Activated CD4-positive, alpha-beta T cell treated with anti-CD3 and anti-CD28 coated beads for 36 hours (primary cell): ENCODE measurements around the gene CCK. TPM values are rescaled to one million over a fixed set of nuclear protein-coding genes. Genes with fewer than 3 reads are reported as not detected.
"Not testable (repeated sequence)": the region's sequence is repeated elsewhere in the genome, so short reads cannot be mapped to it uniquely, and the experiment has no call there.

Source experiments
- ATAC-seq: fragments of 200-7000 bp; cut with Tn5 transposase; one replicate; pipeline ENCODE4 v1.10.0; 2021; ENCODE audit warnings: mild to moderate bottlenecking, moderate library complexity
- CTCF ChIA-PET: fragments of 350-600 bp; sonication (Branson Sonifier 250); formaldehyde crosslinking; loops from one replicate; lab custom pipeline; 2021; ENCODE audit warnings: antibody characterized with exemption; lab: Charles Lee
- POLR2A ChIA-PET: fragments of 350-600 bp; sonication (Branson Sonifier 250); formaldehyde crosslinking; loops from one replicate; lab custom pipeline; 2021; ENCODE audit warnings: antibody characterized with exemption, inconsistent platforms; lab: Charles Lee
- DNase-seq: peaks from one replicate; pipeline ENCODE4 v3.0.0-alpha.2; 2020
- H3K27ac Mint-ChIP-seq: one replicate; pipeline ENCODE4 v1.8.0; 2021; ENCODE audit warnings: mixed read lengths
- H3K27me3 Mint-ChIP-seq: one replicate; pipeline ENCODE4 v1.8.0; 2021; ENCODE audit warnings: mixed read lengths
- H3K36me3 Mint-ChIP-seq: one replicate; pipeline ENCODE4 v1.8.0; 2021; ENCODE audit warnings: low read depth, mixed read lengths
- H3K4me1 Mint-ChIP-seq: one replicate; pipeline ENCODE4 v1.8.0; 2021; ENCODE audit warnings: mixed read lengths
- H3K4me3 Mint-ChIP-seq: one replicate; pipeline ENCODE4 v1.8.0; 2021; ENCODE audit warnings: mild to moderate bottlenecking, moderate library complexity, mixed read lengths
- H3K9me3 Mint-ChIP-seq: one replicate; pipeline ENCODE4 v1.8.0; 2021; ENCODE audit warnings: low read depth, mixed read lengths
- intact Hi-C, 2 experiments: fragments of 100-400 bp; cut with DNase I in 1 of 2; cut with micrococcal nuclease in 1 of 2; formaldehyde crosslinking; loops; one replicate each; pipeline versions ENCODE4 v1.14.2 to v1.15.1; 2022 to 2024; cut with DNase I, micrococcal nuclease
- total RNA-seq, 2 experiments: library from RNA; stranded (reverse); gene quantifications; one replicate each; pipeline ENCODE4 v1.2.3, GENCODE V29; 2021

CCK gene
- total RNA-seq, 2 experiments from 2014 or later, result not detected

- H3K4me3 Mint-ChIP-seq, result no peak overlapping the region
- DNase-seq, result no peak
- H3K9me3 Mint-ChIP-seq, result no peaks in the 10 kb centered on the region
- CTCF ChIA-PET, result no interaction called here
- no peaks in the 10 kb centered on the region for H3K36me3 Mint-ChIP-seq
- no peak for ATAC-seq
- H3K27me3 Mint-ChIP-seq, result peaks cover 6% of the 10 kb centered on the region
- H3K4me1 Mint-ChIP-seq, result peaks cover 7% of the 10 kb centered on the region
- H3K27ac Mint-ChIP-seq, result no peak overlapping the region
- intact Hi-C loops, result no loop called here
- POLR2A ChIA-PET, result no interaction called here
Measured at GRCh38 chr3:42289026-42289425, 23.0 kb upstream of the CCK start.

DNA sequence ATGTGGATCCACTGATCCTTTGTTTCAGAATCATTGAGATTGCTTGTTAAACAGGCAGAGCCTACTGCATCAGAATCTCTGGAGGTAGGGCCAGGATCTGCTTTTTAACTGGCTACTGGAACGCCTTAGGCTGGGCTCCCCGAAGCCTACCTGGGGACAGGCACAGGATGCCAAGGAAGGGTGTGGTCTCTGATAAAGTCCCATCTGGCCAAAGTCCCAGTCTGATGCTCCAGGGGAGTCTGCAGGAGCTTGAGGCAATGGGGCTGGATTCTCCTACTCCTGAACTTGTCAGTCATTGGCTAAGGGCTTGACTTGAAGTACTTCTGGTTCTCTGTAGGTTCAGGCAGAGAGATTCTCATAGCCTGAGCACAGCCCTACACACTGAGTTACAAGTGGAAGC, 22.4 kb upstream of the CCK start:
- no peak overlapping the region for H3K4me3 Mint-ChIP-seq
- peaks cover 7% of the 10 kb centered on the region for H3K4me1 Mint-ChIP-seq
- peaks cover 6% of the 10 kb centered on the region for H3K27me3 Mint-ChIP-seq
- POLR2A ChIA-PET, result no interaction called here
- no peak for ATAC-seq
- no peaks in the 10 kb centered on the region for H3K9me3 Mint-ChIP-seq
- no peaks in the 10 kb centered on the region for H3K36me3 Mint-ChIP-seq
- DNase-seq, result no peak
- H3K27ac Mint-ChIP-seq, result no peak overlapping the region
- intact Hi-C loops, result no loop called here
- CTCF ChIA-PET, result no interaction called here

GRCh38 chr3:42287423-42287822, 21.4 kb upstream of the CCK start:
- H3K9me3 Mint-ChIP-seq, CTCF ChIA-PET, H3K4me1 Mint-ChIP-seq, H3K27me3 Mint-ChIP-seq, DNase-seq, ATAC-seq, intact Hi-C loops, H3K27ac Mint-ChIP-seq, POLR2A ChIA-PET, H3K36me3 Mint-ChIP-seq, H3K4me3 Mint-ChIP-seq: not testable (repeated sequence)

DNA sequence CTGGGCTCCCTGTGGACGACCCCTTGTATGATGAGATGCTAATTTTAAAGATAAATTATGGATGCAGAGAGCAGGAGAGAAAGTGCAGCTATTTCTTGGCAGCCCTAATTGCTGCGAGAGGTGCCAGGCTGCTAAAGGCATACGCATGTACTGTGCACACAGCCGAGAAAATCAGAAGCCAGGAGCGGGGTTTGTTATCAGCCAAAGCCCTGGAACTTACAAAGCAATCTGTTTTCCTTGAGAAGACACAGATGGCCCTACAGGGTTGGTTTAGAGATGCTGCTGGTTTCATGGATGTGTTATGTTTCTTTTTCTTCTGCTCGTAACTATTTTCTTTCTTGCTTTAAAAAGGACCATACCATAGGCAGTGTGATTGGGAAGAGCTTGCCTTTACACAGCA, 11.7 kb upstream of the CCK start:
- intact Hi-C loops, result no loop called here
- ChIA-PET CTCF (no interaction called here), POLR2A (no interaction called here)
- Mint-ChIP-seq H3K4me1 (no peaks in the 10 kb centered on the region), H3K9me3 (peaks cover 11% of the 10 kb centered on the region), H3K27ac (no peak overlapping the region), H3K27me3 (no peaks in the 10 kb centered on the region), H3K36me3 (no peaks in the 10 kb centered on the region), H3K4me3 (no peak overlapping the region)
- ATAC-seq (no peak), DNase-seq (no peak)

DNA sequence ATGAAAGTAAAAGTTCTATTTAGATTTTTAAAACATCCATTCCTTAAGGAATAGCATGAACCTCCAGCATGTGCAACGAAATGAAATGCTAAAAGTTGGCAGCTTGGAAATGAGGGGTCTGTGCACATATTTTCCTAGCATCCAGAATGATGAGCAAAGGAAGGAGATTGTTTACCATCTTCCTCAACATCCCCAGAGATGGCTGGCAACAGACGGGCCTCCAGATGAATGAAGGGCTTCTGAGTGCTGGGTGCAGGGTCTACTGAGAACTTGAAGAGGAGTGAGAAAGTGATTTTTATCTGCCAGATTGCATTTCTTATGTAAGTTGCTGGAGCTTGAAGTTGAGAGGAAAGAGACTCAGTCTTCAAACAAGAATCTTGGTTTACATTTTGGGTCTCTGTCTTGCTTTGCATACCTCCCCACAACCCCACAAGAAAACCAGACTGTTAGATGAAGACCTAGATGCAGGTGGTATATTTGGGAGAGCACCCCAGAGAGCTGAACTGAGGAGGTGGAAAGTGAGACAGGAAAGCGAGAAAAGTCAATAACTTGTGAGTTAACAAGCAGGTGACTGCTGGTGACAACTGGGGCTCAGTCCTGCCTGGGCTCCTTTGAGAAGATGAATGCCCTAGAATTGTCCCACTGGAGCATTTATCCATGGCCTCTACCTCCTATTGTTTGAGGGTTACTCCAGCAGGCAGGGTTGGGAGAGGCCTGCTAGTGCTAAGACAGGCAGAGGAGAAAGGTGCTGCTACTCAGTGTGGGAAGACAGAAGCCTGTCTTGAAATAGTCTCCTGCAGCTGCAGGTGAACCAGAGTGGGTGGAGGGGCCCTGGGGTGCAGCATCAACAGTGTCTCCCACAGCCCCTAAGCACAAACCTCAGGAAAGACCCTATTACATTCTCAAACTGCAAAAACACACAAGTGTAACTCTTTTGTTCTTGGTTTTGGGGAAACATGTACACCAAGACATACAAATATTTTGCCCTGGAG, 10.5 kb upstream of the CCK start:
- no peak for ATAC-seq
- no peaks in the 10 kb centered on the region for H3K4me1 Mint-ChIP-seq
- CTCF ChIA-PET, result no interaction called here

DNA sequence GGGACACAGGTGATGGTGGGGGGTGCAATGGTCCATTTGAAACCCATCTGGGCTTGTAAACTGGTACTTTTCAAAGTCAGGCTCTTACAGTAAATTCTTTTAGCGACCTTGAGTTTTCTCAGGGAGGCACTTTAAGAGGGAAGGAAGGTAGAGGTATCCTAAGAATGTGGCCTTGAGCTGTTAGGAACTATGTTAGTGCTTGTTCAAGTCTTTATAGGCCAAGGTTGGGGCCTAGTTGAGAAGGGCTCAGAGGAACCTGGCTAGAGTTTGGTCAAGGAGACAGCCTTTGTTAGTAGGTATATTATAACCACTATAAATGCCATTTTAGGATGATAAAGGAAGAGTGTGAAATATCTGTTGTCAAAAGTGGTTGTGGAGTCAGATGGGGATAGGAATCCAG, 9.2 kb upstream of the CCK start:
- CTCF ChIA-PET, result no interaction called here
- intact Hi-C loops, result no loop called here
- H3K9me3 Mint-ChIP-seq, result peaks cover 6% of the 10 kb centered on the region
- ATAC-seq (no peak), DNase-seq (no peak)
- POLR2A ChIA-PET, result no interaction called here
- H3K27ac Mint-ChIP-seq, result no peak overlapping the region
- H3K4me1 Mint-ChIP-seq, result no peaks in the 10 kb centered on the region
- peaks cover 2% of the 10 kb centered on the region for H3K27me3 Mint-ChIP-seq
- no peaks in the 10 kb centered on the region for H3K36me3 Mint-ChIP-seq
- no peak overlapping the region for H3K4me3 Mint-ChIP-seq

More for the DNA sequence above, 10.5 kb upstream of the CCK start:
- no peaks in the 10 kb centered on the region for H3K27me3 Mint-ChIP-seq
- DNase-seq, result no peak
- peaks cover 12% of the 10 kb centered on the region for H3K9me3 Mint-ChIP-seq
- intact Hi-C loops, result no loop called here
- H3K4me3 Mint-ChIP-seq, result no peak overlapping the region
- no peak overlapping the region for H3K27ac Mint-ChIP-seq
- no peaks in the 10 kb centered on the region for H3K36me3 Mint-ChIP-seq
- POLR2A ChIA-PET, result interaction anchor here (0.6 kb wide), 1 partner anchor 177 kb away, joined by 3 read pairs; no protein-coding TSS in a partner anchor

GRCh38 chr3:42274266-42274665, 8.3 kb upstream of the CCK start:
- POLR2A ChIA-PET, result no interaction called here
- H3K9me3 Mint-ChIP-seq, result peaks cover 2% of the 10 kb centered on the region

DNA sequence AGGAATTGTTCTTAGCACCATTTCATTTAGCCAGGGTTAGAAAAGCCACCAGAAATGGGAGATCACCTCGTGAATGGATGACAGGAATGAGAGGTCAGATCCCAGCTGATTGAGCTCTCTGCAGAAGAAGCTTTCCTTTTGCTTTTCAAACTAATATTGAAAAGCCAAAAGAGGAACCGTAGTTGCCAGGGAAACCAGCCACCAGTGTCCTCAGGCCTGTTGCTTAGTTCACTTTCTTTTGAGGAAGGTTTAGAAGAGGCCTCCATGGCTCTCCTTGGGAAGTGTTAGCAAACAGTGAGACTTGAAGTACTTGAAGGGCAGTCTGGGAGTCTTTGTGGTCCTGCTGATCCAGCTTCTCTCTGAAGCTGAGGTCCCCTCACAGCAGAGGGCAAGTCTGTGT, 7.4 kb upstream of the CCK start:
- H3K4me1 Mint-ChIP-seq, result no peaks in the 10 kb centered on the region
- peaks cover 2% of the 10 kb centered on the region for H3K9me3 Mint-ChIP-seq
- ATAC-seq (no peak), DNase-seq (no peak)
- H3K27ac Mint-ChIP-seq, result no peak overlapping the region
- intact Hi-C loops, result no loop called here
- H3K36me3 Mint-ChIP-seq, result no peaks in the 10 kb centered on the region
- no peak overlapping the region for H3K4me3 Mint-ChIP-seq
- ChIA-PET CTCF (interaction anchor here (0.7 to 0.8 kb wide), 2 partner anchors 12 to 278 kb away, joined by 3 read pairs; no protein-coding TSS in a partner anchor), POLR2A (no interaction called here)
- peaks cover 14% of the 10 kb centered on the region for H3K27me3 Mint-ChIP-seq

More at GRCh38 chr3:42274266-42274665, 8.3 kb upstream of the CCK start:
- Mint-ChIP-seq H3K4me3 (no peak overlapping the region), H3K4me1 (no peaks in the 10 kb centered on the region), H3K27me3 (peaks cover 9% of the 10 kb centered on the region), H3K27ac (no peak overlapping the region), H3K36me3 (no peaks in the 10 kb centered on the region)
- CTCF ChIA-PET, result interaction anchor here (0.7 kb wide), 1 partner anchor 58 kb away, joined by 3 read pairs; no protein-coding TSS in a partner anchor
- no peak for DNase-seq
- intact Hi-C loops, result no loop called here
- no peak for ATAC-seq

GRCh38 chr3:42271786-42272185, 5.8 kb upstream of the CCK start:
- ChIA-PET CTCF (interaction anchor here (1.3 kb wide), 1 partner anchor 25 kb away, joined by 3 read pairs; no protein-coding TSS in a partner anchor), POLR2A (no interaction called here)
- peaks cover 25% of the 10 kb centered on the region for H3K27me3 Mint-ChIP-seq
- no peaks in the 10 kb centered on the region for H3K36me3 Mint-ChIP-seq
- H3K9me3 Mint-ChIP-seq, result peaks cover 2% of the 10 kb centered on the region
- intact Hi-C loops, result no loop called here
- ATAC-seq (no peak), DNase-seq (no peak)
- no peak overlapping the region for H3K27ac Mint-ChIP-seq
- H3K4me3 Mint-ChIP-seq, result no peak overlapping the region
- no peaks in the 10 kb centered on the region for H3K4me1 Mint-ChIP-seq

DNA sequence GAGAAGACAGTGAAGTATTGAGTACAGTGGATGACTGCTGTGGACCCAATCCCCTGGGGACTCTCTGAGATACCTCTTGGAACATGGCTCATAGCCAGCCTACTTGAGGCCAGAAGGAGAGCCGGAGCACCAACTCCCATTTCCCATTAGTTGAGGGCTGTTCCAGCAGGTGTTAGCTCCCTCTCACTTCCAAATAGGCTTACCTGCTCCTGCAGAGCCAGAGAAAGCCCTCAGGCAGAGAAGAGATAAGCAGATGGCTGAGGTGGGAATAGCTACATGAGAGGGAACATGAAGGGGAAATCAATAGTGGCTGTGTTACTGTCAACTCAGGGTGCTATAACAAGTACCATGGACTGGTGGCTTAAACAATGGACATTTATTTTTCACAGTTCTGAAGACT, 4.6 kb upstream of the CCK start:
- Mint-ChIP-seq H3K4me1 (no peaks in the 10 kb centered on the region), H3K9me3 (peaks cover 2% of the 10 kb centered on the region), H3K4me3 (no peak overlapping the region), H3K36me3 (no peaks in the 10 kb centered on the region), H3K27me3 (peaks cover 33% of the 10 kb centered on the region), H3K27ac (no peak overlapping the region)
- ATAC-seq (no peak), DNase-seq (no peak)
- intact Hi-C loops, result no loop called here
- ChIA-PET POLR2A (no interaction called here), CTCF (interaction anchor here (1.0 to 1.3 kb wide), 2 partner anchors 23 to 24 kb away, joined by 3 read pairs; no protein-coding TSS in a partner anchor)

DNA sequence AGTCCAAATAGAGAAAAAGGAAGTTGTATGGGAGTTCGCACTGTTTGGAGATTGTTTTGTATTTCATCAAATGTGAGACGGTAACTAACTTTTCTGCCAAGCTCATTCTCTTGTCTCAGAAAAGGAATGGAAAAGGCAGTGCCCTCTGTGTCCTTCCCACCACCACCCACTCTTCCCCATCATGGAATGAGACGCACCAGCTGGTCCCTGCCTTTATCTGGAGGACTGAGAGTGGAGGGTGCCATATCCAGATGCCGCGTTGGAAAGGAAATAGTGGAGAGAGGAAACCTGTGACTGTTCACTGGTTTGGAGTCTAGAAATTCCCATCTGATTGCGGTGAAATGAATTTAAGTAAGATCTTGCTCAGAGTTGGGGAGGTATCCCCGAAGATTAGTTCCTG, 3.7 kb upstream of the CCK start:
- H3K36me3 Mint-ChIP-seq, result no peaks in the 10 kb centered on the region
- ATAC-seq (no peak), DNase-seq (no peak)
- intact Hi-C loops, result no loop called here
- H3K27ac Mint-ChIP-seq, result no peak overlapping the region
- H3K4me3 Mint-ChIP-seq, result no peak overlapping the region
- H3K27me3 Mint-ChIP-seq, result peaks cover 39% of the 10 kb centered on the region
- ChIA-PET CTCF (interaction anchor here (2.0 kb wide), 1 partner anchor 22 kb away, joined by 7 read pairs; no protein-coding TSS in a partner anchor), POLR2A (no interaction called here)
- peaks cover under 1% of the 10 kb centered on the region for H3K4me1 Mint-ChIP-seq
- H3K9me3 Mint-ChIP-seq, result peaks cover 2% of the 10 kb centered on the region

- intact Hi-C loops, result no loop called here
- no peaks in the 10 kb centered on the region for H3K36me3 Mint-ChIP-seq
- no peak overlapping the region for H3K4me3 Mint-ChIP-seq
- POLR2A ChIA-PET, result no interaction called here
- ATAC-seq, result no peak
- H3K27ac Mint-ChIP-seq, result no peak overlapping the region
- H3K9me3 Mint-ChIP-seq, result peaks cover 2% of the 10 kb centered on the region
- peaks cover 9% of the 10 kb centered on the region for H3K4me1 Mint-ChIP-seq
- DNase-seq, result no peak
- CTCF ChIA-PET, result interaction anchor here (0.7 to 2.0 kb wide), 2 partner anchors 20 to 179 kb away, joined by 3 to 7 read pairs; no protein-coding TSS in a partner anchor
- peaks cover 51% of the 10 kb centered on the region for H3K27me3 Mint-ChIP-seq
Measured at GRCh38 chr3:42267878-42268277, 1.9 kb upstream of the CCK start.
